DMS153 (cell line): ENCODE measurements around the gene TNRC18.
"Not testable (repeated sequence)": the region's sequence is repeated elsewhere in the genome, so short reads cannot be mapped to it uniquely, and the experiment has no call there.

ENCODE experiments used
- DNase-seq: peaks from one replicate; lab custom pipeline; 2025; lab: John Stamatoyannopoulos, UW

TNRC18 gene

DNA sequence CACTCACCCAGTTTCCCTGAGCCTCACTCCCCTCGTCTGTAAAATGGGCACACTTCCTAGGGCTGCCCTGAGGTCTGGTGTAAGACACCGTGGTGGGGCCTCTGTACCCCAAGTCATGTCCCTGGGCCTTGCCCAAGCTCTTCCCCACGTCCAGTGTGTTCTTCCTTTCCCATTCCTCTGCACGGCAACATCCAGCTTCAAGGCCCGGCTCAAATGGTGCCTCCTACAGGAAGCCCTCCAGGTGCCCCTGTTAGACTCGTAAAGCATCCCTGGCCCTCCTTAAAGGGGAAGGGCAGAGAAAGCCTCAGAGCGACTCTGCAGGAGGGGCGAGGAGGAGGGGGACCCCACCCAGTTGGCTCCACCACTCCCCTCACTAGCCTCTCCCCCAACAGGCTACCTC lies 132.3 kb downstream of the TNRC18 start:
- no peak for DNase-seq

DNA sequence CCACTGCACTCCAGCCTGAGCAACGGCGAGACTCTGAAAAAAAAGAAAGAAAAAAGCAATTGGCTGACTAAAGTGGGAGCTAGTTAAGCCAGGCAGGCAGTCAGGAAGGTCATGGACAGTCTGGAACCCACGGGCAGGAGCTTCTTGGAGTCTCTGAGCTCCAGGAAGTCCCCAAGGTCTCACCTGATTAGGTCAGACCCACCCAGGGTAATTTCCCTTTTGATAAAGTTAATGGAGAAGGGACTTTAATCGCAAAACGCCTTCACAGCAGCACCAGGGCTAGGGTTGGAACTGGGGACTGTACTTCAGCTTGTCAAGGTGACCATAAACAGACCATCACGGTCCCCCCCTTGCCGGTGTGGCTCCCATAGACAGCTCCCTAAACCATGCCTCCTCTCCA lies 134.3 kb downstream of the TNRC18 start:
- DNase-seq: no peak

- DNase-seq: not testable (repeated sequence)
These were observed 135.1 kb downstream of the TNRC18 start for GRCh38 chr7:5288560-5288959.

DNA sequence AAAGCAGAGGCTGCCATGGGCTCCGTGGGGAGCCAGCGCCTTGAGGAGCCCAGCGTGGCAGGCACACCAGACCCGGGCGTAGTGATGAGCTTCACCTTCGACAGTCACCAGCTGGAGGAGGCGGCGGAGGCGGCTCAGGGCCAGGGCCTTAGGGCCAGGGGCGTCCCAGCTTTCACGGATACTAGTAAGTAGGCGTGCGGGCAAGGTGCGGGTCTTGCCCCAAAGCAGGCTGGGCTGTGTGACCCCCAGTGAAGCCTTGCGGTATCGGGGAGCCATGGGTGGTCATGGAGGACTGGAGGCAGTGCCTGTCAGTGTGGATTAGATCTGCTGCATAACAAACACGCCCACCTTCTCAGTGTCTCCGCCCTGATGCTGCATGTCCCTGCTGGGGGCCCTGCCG lies 135.8 kb downstream of the TNRC18 start:
- DNase-seq: no peak

DNA sequence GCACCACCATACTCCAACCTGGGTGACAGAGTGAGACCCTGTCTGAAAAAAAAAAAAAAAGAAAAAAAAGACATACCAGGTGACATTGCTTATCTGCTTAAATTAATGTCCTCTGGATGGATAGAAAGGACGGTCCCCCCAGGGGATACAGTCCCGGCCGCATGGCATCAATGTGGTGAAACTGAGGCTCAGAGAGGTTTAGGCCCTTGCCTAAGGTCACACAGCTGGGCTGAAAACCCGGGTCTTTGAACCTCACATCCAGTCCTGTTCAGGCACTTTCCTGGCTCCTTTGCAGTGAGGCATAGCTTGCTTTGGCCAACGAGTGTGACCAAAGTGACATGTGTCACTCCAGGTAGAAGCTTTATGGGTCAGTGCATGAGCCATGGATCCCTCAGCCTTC lies 136.3 kb downstream of the TNRC18 start:
- DNase-seq: not testable (repeated sequence)

DNA sequence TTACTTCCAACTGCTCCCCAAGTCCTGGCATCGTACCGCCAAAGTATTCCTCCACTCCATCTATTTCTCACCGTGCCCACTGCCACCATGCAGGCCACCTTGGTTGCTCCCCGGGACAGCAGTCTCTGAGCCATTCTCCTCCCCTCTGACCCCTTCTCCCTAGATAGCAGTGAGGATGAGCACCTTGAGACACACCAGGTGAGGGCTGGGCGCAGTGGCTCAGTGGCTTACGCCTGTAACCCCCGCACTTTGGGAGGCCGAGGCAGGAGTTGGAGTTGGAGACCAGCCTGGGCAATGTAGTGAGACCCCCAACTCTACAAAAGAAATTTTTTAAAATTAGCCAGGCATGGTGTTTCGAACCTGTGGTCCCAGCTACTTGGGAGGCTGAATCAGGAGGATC lies 136.7 kb downstream of the TNRC18 start:
- no peak for DNase-seq

GRCh38 chr7:5284304-5285281 lies 139.0 kb downstream of the TNRC18 start:
- peak; percentile 80 for DNase-seq

DNA sequence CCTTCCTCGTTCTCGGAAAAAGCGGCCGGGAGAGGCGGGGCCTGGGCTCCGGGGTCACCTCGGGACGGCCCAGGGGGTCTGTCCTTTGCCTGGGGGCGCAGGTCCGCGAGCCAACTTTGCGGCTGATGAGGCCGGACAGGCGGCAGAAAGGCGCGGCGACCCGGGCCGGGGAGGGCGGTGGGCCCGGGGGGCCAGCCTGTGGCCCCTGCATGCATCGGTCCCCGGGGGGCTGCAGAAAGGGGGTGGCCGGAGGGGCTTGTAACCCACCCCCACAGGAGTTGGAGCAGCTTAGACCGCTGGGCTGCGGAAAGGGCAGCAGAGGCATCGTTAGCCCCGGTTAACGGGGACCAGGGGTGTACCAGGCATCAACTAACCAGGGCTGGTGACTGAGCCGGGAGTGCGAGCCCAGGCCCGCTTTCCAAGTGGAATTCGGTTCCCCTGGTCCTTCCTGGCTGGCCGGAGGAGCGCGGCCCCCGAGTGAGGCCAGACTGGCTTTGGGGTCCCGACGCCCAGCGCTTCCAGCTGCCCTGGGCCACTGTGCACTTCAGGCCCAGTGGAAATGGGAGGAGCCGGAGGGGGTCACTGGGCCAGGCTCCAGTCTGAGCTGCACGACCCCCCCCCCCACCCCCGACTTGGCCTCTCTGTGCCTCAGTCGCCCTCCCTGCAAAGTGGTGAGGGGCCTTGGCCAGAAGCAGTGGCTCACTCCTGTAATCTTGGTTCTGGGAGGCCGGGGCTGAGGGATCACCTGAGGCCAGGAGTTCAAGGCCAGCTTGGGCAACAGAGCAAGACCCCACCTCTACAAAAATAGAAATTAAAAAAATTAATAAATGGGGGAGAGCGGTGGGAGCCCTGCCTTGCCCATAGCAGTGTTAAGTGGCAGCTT lies 140.0 kb downstream of the TNRC18 start:
- DNase-seq: no peak

DNA sequence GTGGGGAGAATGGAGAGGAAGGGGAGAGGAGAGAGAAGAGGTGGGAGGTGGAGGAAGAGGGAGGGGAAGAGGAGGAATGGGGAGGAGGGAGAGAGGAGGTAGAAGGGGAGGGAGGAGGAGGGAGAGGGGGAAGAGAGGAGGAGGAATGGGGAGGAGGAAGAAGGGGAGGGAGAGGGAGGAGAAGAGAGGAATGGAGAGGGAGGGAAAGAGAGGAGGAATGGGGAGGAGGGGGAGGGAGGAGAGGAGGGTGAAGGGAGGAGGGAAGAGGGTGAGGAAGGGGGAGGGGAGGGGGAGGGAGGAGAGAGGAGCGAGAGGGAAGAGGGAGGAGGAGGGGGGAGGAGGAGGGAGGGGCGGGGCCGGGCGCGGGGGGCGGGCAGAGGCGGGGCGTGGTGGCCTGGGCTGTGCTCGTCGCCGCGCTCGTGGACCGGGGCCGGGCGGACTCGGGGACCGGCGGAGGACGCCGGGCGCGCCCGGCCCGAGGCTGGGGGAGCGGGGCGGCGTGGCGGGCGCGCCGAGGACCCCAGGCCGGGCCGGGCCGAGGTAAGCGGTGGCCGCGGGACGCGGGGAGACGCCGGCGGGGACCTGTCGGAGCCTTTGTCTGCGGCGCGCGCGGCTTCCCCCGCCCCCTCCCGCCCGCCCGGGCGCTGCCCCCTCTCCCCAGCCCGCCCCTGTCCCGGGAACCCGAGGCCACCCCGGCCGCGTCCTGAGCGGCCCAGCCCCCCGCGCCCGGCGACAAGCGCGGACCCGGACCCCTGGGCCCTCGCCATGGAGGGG lies 140.9 kb downstream of the TNRC18 start, which contains the start of gene SLC29A4:
Gene SLC29A4, plus strand, starts transcription at position 401 of the 774 bp plus-strand sequence. CDS start 4,874 bp downstream, outside the sequence.
- no peak for DNase-seq

GRCh38 chr7:5281598-5282500 lies 141.8 kb downstream of the TNRC18 start:
- not testable (repeated sequence) for DNase-seq

GRCh38 chr7:5279734-5280133 lies 143.9 kb downstream of the TNRC18 start:
- no peak for DNase-seq

DNA sequence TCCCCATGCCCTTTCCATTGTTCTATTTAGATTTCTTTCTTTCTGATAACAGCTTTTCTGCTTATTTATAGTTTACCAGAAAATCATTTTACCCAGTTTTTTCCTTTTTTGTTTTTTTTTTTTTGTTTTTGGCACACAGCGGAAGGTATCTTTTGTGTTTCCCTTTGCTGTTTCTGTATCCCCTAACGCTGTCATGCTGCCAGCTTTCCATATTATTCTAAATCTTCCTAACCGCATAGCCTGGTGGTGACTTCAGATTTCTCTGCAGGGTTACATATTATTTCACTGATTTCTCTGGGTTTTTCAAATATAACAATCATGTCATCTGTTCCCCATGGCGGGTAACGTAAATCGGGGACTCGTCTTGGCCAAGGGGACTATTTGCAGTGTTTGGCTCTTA lies 144.9 kb downstream of the TNRC18 start:
- DNase-seq: no peak

- DNase-seq: no peak
These were observed 147.0 kb downstream of the TNRC18 start for GRCh38 chr7:5276611-5277010.

DNA sequence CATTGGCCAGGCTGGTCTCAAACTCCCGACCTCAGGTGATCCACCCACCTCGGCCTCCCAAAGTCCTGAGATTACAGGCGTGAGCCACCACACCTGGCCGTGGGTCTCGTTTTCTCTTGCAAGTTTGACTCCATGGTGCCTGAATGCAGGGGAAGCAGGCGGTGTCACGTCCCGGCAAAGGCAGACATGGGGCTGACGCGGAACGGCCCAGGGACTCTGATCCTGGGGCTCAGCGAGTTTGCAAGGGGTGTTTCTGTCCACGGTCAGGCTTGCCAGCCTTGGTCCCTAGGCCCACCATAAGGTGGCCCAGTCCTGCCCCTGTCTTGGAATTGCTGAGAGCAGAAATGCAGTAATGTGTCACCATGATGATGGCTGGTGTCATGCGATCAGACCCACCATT lies 147.5 kb downstream of the TNRC18 start:
- DNase-seq: not testable (repeated sequence)

DNA sequence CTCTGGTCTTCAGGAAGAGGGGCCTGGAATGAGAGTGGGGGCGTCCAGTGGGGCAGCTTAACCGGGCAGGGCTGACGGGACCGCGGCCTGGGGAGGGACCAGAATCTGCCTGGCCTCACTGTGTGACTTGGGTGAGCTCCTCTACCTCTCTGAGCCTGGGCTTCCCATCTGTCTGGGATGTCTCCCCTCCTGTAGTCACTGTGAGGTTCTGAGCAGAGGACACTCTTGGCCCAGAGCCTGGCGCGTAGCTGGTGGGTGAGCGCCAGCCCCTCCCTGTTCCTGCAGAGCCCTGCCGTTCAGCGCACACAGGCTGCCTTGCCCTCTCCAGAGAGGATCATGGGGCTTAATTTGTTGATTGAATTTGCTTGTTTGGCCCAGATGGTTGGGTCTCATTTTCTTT lies 148.1 kb downstream of the TNRC18 start:
- DNase-seq: not testable (repeated sequence)

DNA sequence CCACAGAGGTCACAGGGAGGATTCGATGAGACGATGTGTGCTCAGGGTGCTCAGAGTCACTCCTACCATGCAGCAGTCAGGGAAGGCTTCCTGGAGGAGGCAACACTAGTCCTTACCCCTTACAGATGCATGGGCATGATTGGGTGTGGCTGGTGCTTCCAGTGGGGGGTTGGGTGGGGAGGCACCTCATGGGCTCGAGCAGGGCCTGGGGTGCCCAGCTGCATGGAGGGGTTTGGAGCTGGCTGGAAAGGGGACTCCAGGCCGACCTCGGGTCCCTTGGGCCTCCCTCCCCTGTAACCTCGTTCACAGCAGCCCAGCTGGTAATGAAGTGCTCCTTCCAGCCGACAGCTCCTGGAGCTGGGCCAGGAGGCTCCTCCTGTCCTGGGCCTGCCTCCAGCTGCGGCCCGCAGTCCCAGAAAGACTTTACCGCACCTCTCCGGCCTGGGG lies 148.6 kb downstream of the TNRC18 start:
- DNase-seq: not testable (repeated sequence)

GRCh38 chr7:5274441-5274840 lies 149.2 kb downstream of the TNRC18 start:
- DNase-seq: no peak

- peak; percentile 38 for DNase-seq
These were observed 149.7 kb downstream of the TNRC18 start for GRCh38 chr7:5273831-5274405.

DNA sequence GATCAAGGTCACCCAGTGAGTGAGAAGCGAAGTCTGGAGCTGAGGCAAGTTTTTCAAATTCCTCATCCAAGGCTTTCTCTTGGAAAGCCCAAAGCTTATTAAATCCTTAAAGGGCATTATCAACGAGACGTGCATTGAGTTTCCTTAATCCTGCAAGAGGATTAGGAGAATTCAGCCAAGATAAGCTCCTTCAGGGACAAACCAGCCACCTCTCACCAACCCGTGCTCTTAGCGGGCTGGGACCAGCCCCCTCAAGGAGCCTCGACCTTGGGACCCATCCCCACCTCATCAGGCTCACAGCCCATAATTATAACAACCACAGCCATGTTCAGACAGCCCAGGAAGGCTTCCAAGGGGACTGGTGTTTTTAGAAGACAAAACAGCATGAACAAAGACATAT lies 152.8 kb downstream of the TNRC18 start:
- no peak for DNase-seq

- not testable (repeated sequence) for DNase-seq
These were observed 153.5 kb downstream of the TNRC18 start for GRCh38 chr7:5269992-5270657.
